Measurements from ENCODE around the gene TMOD3. TPM values are rescaled to one million over a fixed set of nuclear protein-coding genes. Genes with fewer than 3 reads are reported as not detected.

Gene TMOD3
- total RNA-seq, 1 experiment from 2014 or later = 50.0 TPM

GRCh38 chr15:51828621-51829375, 655 bp upstream of the TMOD3 start:
- peak; percentile 90 for DNase-seq (ENCODE audit: low read depth)

- no peak for DNase-seq (ENCODE audit: low read depth)
Measured at GRCh38 chr15:51830276-51830806, 888 bp downstream of the TMOD3 start.

GRCh38 chr15:51833772-51834171, 4.3 kb downstream of the TMOD3 start:
- DNase-seq (ENCODE audit: low read depth) = no peak

GRCh38 chr15:51837792-51838251, 8.4 kb downstream of the TMOD3 start:
- DNase-seq (ENCODE audit: low read depth) = no peak

- no peak for DNase-seq (ENCODE audit: low read depth)
Measured at GRCh38 chr15:51838270-51838669, 8.8 kb downstream of the TMOD3 start.

GRCh38 chr15:51840692-51841091, 11.2 kb downstream of the TMOD3 start:
- no peak for DNase-seq (ENCODE audit: low read depth)

GRCh38 chr15:51841406-51842040, 12.1 kb downstream of the TMOD3 start:
- no peak for DNase-seq (ENCODE audit: low read depth)

GRCh38 chr15:51842265-51842664, 12.8 kb downstream of the TMOD3 start:
- no peak for DNase-seq (ENCODE audit: low read depth)

- DNase-seq (ENCODE audit: low read depth) = peak; percentile 88
Measured at GRCh38 chr15:51842852-51843737, 13.6 kb downstream of the TMOD3 start.

- DNase-seq (ENCODE audit: low read depth) = no peak
Measured at GRCh38 chr15:51844747-51845426, 15.4 kb downstream of the TMOD3 start.

GRCh38 chr15:51846066-51846462, 16.6 kb downstream of the TMOD3 start:
- no peak for DNase-seq (ENCODE audit: low read depth)

- peak; percentile 81 for DNase-seq (ENCODE audit: low read depth)
Measured at GRCh38 chr15:51846463-51847230, 17.2 kb downstream of the TMOD3 start.

GRCh38 chr15:51848811-51849210, 19.4 kb downstream of the TMOD3 start:
- no peak for DNase-seq (ENCODE audit: low read depth)

- no peak for DNase-seq (ENCODE audit: low read depth)
Measured at GRCh38 chr15:51849860-51850259, 20.4 kb downstream of the TMOD3 start.

- no peak for DNase-seq (ENCODE audit: low read depth)
Measured at GRCh38 chr15:51853998-51854397, 24.5 kb downstream of the TMOD3 start.

- no peak for DNase-seq (ENCODE audit: low read depth)
Measured at GRCh38 chr15:51855612-51856011, 26.2 kb downstream of the TMOD3 start.

GRCh38 chr15:51856714-51857380, 27.4 kb downstream of the TMOD3 start:
- DNase-seq (ENCODE audit: low read depth) = no peak

GRCh38 chr15:51861557-51862359, 32.3 kb downstream of the TMOD3 start:
- no peak for DNase-seq (ENCODE audit: low read depth)

- DNase-seq (ENCODE audit: low read depth) = no peak
Measured at GRCh38 chr15:51863131-51863530, 33.7 kb downstream of the TMOD3 start.
